ENCODE results near the gene SIRT3.
"Not testable (repeated sequence)": the region's sequence is repeated elsewhere in the genome, so short reads cannot be mapped to it uniquely, and the experiment has no call there.

SIRT3 gene

GRCh38 chr11:206002-206384 is 30.1 kb downstream of the SIRT3 start:
- DNase-seq (ENCODE audit: low read depth, low spot score), result no peak
- H3K27ac ChIP-seq, result no peak overlapping the region

DNA sequence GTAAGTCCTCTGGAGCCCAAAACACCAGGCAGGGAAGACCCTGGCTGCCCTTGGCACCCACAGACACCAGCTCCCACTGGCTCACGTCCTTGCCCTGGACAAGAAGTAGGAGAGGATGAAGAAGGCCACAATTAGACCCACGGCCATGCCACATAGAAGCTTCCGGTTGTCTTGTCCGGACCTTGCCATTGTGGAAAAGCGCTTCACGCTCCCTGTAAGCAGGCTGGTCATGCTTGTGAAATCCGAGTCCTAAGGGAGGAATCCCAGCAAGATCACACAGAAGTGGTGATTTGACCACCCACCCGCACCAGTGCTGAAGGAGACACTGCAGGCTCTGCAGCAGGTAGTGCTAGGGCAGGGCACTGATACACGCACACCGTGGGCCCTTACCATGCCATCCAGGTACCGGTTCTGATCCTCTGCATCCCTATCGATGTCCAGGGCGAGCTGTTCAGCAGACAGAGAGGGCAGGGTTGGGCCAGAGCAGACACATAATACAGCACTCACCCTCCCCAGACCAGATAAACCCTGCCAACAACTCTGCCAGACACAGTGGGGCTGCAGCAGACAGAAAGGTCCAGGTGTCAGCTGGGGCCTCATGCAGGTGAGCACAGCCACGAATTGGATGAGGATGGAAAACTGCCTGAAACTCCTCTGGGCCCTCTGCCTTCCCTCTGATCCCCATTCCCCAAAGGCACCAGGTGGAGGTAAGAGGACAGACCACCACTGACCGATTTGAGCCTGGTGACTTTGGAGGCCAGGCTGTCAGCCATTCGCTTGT is 30.7 kb downstream of the SIRT3 start:
- no peak for DNase-seq (ENCODE audit: low read depth, low spot score)
- no peak overlapping the region for H3K27ac ChIP-seq

GRCh38 chr11:204587-205109 is 31.5 kb downstream of the SIRT3 start:
- H3K27ac ChIP-seq, result no peak overlapping the region
- DNase-seq (ENCODE audit: low read depth, low spot score), result no peak

DNA sequence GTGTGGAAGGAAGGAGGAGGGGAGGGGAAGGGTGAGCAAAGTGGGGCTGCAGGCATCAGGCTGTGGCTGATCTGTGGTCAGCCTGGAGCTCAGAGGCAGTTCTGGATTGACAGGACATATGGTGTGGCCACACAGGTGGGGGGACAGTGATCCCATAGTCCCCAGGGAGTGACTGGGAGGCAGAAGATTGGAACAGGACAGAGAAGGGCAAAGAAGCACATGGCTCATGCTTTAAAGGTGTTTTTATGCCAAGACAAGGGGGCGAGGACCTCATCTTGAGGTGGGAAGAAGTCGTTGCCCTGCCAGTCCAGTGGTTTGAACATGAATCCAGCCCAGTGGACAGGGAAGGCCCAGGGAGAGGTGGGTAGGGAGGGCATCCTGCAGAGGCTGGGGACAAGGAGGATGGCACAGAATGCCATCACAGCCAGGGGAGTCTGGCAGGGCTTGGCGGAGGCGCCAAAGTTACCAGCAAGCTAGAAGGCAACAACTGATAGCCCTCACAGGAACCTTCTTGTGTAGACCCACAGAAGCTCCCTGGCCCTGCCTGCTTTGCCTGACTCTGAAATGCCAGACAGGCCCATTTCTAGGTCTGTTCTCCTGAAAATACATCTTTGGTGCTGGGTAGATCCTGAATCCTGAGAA is 32.1 kb downstream of the SIRT3 start:
- DNase-seq (ENCODE audit: low read depth, low spot score), result no peak

DNA sequence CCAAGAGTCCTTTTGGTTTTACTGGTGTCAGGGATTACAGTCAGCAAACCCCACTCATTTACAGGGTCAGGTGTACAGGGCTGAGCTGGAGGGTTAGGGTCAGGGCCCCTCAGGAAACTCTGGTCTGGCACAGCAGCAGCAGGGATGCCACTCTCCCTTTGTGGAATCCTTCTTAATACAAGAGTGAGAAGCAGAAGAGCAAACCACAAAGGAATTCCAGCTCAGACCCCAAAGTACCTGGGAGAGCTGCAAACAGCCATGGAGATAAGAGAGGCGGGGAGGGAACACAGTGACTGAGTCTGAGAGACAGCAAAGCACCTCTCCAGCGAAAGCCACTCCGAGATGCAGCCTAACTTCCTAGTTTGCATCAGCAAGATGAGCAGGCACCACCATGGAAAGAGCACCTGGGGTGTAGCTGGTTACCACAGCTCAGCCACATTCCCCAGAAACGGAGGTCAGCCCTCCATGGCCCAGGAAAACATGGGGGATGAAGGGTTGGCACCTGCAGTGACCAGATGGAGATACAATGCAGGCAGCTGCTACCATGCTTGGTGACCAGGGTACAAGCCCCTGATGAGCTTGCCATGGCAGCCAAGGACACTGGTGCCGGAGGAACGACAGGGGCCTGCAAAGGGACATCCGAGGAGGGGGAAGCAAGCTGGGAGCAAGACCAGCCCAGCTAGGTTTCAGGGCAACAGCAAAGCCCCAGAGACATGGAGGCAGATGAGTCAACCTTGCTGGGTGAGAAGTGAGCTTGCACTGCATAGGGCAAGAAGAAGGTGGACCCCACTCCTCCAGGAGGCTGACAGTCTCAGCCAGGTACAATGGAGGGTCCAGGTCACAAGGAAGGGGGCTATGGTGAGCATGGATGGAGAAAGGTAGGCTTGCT is 32.8 kb downstream of the SIRT3 start:
- no peak overlapping the region for H3K27ac ChIP-seq
- no peak for DNase-seq (ENCODE audit: low read depth, low spot score)

More for the DNA sequence above, 32.1 kb downstream of the SIRT3 start:
- H3K27ac ChIP-seq, result no peak overlapping the region

DNA sequence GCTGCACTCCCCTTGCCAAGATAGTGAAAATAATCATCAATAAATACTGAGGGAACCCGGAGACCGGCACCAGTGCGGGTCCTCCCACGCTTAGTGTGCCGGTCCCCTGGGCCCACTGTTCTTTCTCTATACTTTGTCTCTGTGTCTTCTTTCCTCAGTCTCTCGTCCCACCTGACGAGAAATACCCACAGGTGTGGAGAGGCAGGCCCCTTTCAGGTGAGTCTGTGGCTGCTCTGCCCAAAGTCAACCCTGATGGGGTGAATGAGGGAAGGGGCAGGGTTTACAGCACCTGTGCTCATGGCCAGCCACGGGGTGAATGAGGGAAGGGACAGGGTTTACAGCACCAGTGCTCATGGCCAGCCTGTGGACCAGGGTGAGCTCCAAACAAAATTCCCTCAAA is 33.7 kb downstream of the SIRT3 start:
- DNase-seq (ENCODE audit: low read depth, low spot score), result no peak
- no peak overlapping the region for H3K27ac ChIP-seq

DNA sequence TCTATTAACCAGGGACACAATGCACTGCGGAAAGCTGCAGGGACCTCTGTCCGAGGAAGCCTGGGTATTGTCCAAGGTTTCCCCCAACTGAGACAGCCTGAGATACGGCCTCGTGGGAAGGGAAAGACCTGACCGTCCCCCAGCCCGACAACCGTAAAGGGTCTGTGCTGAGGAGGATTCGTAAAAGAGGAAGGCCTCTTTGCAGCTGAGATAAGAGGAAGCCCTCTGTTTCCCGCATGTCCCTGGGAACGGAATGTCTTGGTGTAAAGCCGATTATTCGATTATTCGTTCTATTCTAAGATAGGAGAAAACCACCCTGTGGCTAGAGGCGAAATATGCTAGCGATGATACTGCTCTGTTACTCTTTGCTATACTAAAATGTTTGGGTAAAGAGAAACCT is 34.2 kb downstream of the SIRT3 start:
- DNase-seq (ENCODE audit: low read depth, low spot score), result no peak
- no peak overlapping the region for H3K27ac ChIP-seq

- no peak for DNase-seq (ENCODE audit: low read depth, low spot score)
- H3K27ac ChIP-seq, result no peak overlapping the region
These were observed 35.7 kb downstream of the SIRT3 start for GRCh38 chr11:200224-201003.

DNA sequence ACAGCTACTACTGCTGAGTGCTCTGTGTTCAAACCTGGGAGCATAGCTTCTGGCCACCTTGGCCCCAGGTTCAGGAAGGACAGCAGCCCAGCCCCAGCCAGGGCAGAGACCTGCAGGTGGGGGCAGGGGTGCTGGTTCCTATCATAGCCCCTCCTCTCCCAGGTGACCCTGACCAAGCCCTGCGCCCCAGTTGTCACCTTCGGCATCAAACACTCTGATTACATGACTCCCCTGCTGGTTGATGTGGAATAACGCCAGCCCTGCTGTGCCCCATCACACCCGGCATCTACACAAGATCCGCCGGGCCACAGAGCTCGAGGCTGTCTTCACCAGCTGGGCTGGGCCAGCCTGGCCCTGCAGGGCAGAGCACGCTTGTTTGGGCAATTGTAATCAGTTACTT is 36.4 kb downstream of the SIRT3 start:
- no peak overlapping the region for H3K27ac ChIP-seq
- DNase-seq (ENCODE audit: low read depth, low spot score), result no peak

GRCh38 chr11:199004-199581 is 37.0 kb downstream of the SIRT3 start:
- H3K27ac ChIP-seq, result no peak overlapping the region
- DNase-seq (ENCODE audit: low read depth, low spot score), result no peak

GRCh38 chr11:198236-198806 is 37.8 kb downstream of the SIRT3 start:
- H3K27ac ChIP-seq, result no peak overlapping the region
- DNase-seq (ENCODE audit: low read depth, low spot score), result no peak

DNA sequence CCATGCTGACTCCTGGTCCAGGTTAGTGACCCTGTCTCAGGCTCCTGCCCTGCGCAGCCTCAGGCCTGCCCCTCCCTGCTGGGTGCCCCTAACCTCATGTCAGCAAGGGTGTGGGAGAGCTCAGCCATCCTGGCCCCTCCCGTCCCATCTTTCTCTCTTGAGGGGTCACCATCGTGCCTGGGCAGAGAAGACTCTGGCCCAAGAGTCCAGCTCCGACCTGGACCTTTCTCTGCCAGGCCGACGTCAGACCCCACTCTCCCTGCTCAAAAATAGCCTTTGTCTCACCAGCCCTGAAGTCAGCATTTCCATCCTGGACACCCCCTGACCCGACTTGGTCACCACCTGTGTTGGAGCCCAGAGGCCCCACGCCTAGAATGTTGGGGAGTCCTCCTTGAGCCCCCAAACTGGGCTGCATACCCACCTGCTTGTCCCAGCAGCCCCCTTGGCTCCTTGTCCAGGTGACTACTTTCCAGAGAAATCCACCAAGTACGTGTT is 38.4 kb downstream of the SIRT3 start:
- H3K27ac ChIP-seq, result no peak overlapping the region
- no peak for DNase-seq (ENCODE audit: low read depth, low spot score)

GRCh38 chr11:196786-197731 is 39.1 kb downstream of the SIRT3 start:
- DNase-seq (ENCODE audit: low read depth, low spot score), result no peak
- no peak overlapping the region for H3K27ac ChIP-seq

DNA sequence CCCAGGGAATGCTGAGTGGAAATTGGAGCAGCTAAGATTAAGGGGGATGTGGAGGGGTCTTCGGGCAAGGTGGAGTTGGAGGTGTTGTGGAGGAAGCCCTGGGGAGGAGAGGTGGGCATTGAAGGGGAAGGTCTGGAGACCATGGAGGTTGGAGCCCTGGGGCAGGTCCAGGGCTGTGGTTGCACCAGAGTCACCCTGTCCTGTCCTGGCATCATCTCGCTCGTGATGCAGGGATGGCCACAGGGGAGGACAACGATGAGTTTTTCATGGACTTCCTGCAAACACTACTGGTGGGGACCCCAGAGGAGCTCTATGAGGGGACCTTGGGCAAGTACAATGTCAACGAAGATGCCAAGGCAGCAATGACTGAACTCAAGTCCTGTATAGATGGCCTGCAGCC is 42.7 kb downstream of the SIRT3 start:
- not testable (repeated sequence) for DNase-seq (ENCODE audit: low read depth, low spot score)

DNA sequence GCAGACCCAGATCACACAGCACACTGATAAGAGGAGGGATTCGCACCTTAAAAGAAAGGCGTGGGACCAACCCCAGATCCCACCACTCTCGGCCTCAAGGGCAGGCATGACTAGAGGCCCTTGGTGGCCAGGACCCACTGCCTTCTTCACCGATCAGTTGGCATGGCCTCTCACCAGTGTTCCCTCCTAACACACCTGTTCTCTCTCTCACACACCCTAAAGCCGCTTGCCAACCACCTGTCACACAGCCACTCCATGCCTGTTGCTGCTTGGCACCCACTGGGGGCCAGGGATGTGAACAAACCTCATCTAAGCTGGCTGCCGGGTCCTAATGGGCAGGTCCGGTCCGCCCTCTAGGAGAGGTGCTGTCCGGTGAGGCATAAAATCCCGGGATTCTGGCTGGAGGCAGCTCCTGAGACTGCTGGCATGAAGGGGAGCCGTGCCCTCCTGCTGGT is 43.4 kb downstream of the SIRT3 start, which contains the start of gene SCGB1C1:
Gene SCGB1C1 (plus strand): TSS at position 405 of the 455 bp plus-strand sequence. CDS start 22 bp downstream, at position 427.
- H3K27ac ChIP-seq; DNase-seq (ENCODE audit: low read depth, low spot score): not testable (repeated sequence)

More for the DNA sequence above, 42.7 kb downstream of the SIRT3 start:
- H3K27ac ChIP-seq, result not testable (repeated sequence)

DNA sequence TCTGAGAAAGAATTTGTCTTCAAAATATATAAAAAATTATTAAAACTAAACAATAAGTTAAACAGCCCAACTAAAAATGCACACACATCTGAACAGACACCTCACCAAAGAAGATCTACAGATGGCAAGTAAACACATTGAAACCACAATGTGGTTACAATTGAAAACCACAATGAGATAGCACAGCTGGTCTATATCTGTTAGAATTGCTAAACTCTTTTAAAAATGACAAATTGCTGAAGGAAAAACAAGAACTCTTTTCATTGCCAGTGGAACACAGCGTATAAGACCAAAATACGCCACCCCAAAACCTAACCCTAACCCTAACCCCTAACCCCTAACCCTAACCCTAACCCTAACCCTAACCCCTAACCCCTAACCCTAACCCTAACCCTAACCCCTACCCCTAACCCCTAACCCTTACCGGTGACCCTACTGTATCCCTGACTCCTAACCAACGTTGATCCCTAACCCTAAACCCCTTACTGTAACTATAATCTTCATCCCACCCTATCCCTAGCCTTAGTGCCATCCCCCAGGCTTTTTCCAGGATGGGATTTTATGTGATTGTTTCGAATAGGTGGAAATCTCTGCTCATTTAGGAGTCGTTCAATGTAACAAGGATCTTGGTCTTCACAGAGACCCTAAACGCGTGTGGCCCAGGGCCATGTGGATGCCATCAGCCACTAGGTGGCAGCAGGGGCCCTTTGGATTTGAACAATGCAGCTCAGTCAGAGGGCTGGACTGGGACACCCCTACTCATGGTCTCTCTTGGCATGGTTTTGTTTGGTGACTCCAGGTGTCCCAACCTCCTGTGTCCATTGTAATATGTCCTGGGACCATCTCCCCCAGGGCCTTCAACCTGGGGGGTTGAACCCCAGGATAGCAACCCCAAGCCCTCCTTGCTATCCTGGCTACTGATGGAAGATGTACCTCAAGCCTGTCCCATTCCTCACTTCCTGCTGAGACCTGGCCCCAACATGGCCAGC is 44.4 kb downstream of the SIRT3 start:
- not testable (repeated sequence) for H3K27ac ChIP-seq; DNase-seq (ENCODE audit: low read depth, low spot score)

- H3K27ac ChIP-seq; DNase-seq (ENCODE audit: low read depth, low spot score): not testable (repeated sequence)
These were observed 45.6 kb downstream of the SIRT3 start for GRCh38 chr11:190546-190945.
